Omental fat pad (tissue), 4 donors: Measurements from ENCODE around the gene ATP8B1. TPM values are rescaled to one million over a fixed set of nuclear protein-coding genes. Genes with fewer than 3 reads are reported as not detected.
A peak's percentile ranks its signal among the peaks of the same experiment; 100 is the strongest.

Experiments used
- ATAC-seq: fragments of 150-250 bp; one replicate; pipeline ENCODE4 v1.9.1; 2016; ENCODE audit warnings: mild to moderate bottlenecking, moderate library complexity; ENCODE audit not compliant: low FRiP score
- DNase-seq: peaks from one replicate; pipeline ENCODE4 v3.0.0-alpha.2; 2019; ENCODE audit warnings: low spot score
- total RNA-seq, 4 donors: library from RNA; depleted of rRNA; stranded (reverse); fragments of >200 nt; gene quantifications; one replicate each; pipeline ENCODE4 v1.1.0, GENCODE V29; 2016
- TF ChIP-seq, protein P1 (sequence below), 3 donors: fragments of 450-650 bp; IDR thresholded peaks; one replicate each; pipeline ENCODE4 v1.5.1; 2016 to 2017; ENCODE audit warnings: antibody characterized with exemption in 3 of 3, mild to moderate bottlenecking in 3 of 3, moderate library complexity in 2 of 3

The ATP8B1 gene
- total RNA-seq, 4 donors from 2014 or later = 6.3 to 21.8 (median 7.9) TPM

DNA sequence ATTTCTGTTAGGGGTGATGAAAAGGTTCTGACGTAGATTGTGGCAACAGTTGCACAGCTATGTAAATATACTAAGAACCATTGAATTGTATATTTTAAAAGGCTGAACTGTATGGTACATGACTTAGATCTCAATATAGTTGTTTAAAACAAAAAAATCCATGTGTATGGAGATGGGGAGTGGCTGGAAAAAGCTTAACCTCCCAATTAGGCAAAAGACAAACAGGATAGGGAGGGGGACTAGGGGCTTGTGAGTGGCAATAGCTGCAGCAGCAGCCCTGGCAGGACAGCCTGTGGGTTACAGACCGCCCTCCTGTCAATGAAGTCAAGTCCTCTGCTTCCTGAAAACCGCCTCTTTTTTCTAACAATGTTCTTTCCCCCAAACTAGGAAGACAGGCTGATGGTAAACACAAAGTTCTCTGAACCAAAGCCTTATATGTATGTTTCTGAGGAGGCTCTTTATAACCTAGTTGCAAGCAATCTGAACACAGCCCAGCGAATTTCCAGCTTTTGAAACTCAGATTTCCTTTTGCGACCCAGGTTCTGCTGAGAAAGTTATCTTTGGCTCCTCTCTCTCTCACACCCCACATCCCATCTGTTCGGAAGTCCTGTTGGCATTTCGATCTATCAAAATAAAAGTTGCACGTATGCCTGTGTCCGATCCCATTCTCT lies 10.3 kb downstream of the ATP8B1 start:
- TF ChIP-seq, protein P1, sequence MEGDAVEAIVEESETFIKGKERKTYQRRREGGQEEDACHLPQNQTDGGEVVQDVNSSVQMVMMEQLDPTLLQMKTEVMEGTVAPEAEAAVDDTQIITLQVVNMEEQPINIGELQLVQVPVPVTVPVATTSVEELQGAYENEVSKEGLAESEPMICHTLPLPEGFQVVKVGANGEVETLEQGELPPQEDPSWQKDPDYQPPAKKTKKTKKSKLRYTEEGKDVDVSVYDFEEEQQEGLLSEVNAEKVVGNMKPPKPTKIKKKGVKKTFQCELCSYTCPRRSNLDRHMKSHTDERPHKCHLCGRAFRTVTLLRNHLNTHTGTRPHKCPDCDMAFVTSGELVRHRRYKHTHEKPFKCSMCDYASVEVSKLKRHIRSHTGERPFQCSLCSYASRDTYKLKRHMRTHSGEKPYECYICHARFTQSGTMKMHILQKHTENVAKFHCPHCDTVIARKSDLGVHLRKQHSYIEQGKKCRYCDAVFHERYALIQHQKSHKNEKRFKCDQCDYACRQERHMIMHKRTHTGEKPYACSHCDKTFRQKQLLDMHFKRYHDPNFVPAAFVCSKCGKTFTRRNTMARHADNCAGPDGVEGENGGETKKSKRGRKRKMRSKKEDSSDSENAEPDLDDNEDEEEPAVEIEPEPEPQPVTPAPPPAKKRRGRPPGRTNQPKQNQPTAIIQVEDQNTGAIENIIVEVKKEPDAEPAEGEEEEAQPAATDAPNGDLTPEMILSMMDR (IDR thresholded peaks at IDR 0.05) = no peak
- ATAC-seq (no peak), DNase-seq (no peak)

DNA sequence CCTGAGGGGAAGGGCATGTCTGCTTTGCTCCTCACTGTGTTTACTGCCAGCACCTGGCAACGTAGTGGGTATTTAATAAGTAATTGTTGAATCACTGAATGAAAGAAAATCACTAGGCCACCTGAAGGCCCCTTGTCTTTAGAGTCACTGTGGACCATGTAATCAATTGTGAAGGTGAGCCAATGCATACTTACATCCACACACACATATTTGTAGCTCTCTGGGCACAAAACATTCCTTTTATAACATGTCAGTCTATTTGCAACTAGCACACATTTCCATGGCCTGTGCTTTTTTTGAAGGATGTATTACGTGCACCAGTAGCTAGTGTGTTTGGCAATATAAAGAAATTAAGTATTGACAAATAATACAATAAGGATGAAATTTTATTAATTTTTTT lies 11.2 kb downstream of the ATP8B1 start:
- TF ChIP-seq, protein P1 (IDR thresholded peaks at IDR 0.05) = no peak
- no peak for ATAC-seq

DNA sequence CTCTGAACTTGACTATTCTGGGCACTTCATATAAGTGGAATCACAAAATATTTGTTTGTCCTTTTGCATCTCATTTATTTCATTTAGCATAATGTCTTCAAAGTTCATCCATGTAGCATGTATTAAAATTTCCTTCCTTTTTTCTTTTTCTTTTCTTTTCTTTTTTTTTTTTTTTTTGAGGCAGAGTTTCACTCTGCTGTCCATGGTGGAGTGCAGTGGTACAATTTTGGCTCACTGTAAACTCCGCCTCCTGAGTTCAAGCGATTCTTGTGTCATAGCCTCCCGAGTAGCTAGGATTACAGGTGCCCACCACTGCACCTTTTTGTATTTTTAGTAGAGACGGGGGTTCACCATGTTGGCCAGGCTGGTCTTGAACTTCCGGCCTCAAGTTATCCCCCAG lies 11.9 kb downstream of the ATP8B1 start:
- no peak for DNase-seq

More for the DNA sequence above, 11.2 kb downstream of the ATP8B1 start:
- DNase-seq = no peak

DNA sequence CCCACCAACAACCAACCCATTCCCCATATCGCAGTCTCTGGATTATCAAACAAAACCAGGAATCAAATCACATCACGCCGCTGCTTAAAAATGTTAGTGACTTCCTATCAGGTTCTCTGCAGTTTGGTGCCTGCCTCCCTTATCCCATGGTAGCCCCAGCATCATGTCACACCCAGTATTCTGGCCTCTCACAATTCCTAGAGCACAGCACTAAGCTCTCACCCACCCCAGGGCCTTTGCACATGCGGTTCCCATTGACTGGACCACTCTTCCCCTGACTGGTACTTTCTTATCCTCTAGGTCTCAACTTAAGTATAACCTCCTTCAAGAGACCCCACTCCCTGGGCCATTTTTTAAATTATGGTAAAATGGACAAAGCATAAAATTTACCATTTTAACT lies 12.8 kb downstream of the ATP8B1 start:
- ATAC-seq = no peak
- TF ChIP-seq, protein P1 (IDR thresholded peaks at IDR 0.05) = no peak
- no peak for DNase-seq

More for the DNA sequence above, 11.9 kb downstream of the ATP8B1 start:
- no peak for ATAC-seq
- TF ChIP-seq, protein P1 (IDR thresholded peaks at IDR 0.05) = no peak

DNA sequence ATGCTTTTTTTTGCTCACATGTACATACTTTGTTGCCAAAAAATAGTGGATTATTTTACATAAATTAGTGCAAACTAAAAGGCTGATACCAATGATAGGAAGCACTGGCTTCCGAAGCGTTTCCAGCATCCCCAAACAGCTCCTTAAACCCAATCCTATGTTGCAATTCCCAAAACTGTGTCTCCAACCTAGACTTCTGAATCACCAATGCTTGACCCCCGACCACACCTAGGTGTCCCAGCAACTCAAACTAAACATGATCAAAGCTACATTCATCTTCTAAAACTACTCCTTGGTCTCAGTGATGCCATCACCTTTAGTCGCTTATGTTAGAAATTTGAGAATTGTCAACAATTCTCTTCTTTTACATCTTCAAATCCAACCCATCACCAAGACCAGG lies 13.4 kb downstream of the ATP8B1 start:
- DNase-seq (no peak), ATAC-seq (no peak)
- TF ChIP-seq, protein P1 (IDR thresholded peaks at IDR 0.05) = no peak

DNA sequence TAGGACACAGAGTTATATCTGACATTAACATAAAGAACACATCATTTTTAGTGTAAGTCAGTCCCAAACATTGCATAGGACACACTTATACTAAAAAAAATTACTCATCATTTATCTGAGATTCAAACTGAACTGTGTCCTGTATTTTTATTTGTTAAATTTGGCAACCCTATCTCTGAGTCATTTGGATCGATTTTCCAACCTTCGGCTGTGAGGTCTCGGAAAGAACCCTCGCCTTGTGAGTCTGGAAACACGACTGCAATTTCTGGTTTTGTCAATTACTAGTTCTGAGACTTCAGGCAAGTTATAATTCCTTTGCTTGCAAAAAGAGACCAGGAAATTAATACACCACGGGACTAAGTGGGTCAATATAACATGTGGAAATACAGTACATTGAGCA lies 14.0 kb downstream of the ATP8B1 start:
- DNase-seq (no peak), ATAC-seq (peak; percentile 49)
- TF ChIP-seq, protein P1 (IDR thresholded peaks at IDR 0.05) = no peak

DNA sequence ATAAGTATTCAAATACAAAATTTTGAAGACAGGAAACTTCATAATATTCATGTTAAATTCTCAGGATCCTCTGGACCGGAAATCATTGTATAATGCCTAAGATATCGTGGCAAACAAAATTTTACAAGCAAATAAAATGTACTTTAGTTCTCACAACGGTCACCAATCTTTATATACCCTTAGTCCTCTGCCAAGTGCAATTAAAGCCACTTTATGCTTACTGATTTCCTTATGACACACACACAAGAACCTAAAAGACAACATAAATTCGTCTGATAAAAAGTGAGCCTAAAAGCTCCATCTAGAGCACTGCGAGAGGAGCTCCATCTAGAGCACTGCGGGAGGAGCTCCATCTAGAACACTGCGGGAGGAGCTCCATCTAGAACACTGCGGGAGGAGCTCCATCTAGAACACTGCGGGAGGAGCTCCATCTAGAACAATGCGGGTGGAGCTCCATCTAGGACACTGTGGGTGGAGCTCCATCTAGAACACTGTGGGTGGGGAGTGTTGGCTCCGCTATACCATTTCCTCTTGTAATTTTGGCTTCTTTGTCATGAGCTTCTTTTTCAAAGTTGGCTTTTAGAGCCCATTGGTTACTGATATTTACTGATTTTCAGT lies 15.9 kb downstream of the ATP8B1 start:
- TF ChIP-seq, protein P1 (IDR thresholded peaks at IDR 0.05) = no peak
- DNase-seq = no peak
- no peak for ATAC-seq
